Sigmoid colon (tissue), 7 donors: Measurements from ENCODE around the gene ZNF775. TPM values are rescaled to one million over a fixed set of nuclear protein-coding genes. Genes with fewer than 3 reads are reported as not detected.

Experiments
- DNase-seq: peaks from one replicate; pipeline ENCODE4 v3.0.0-alpha.2; 2019
- H3K27ac ChIP-seq, 4 donors: fragments of 200-600 bp; sonication (generic); one replicate each; pipeline ENCODE4 v1.5.1; 2016 to 2019; ENCODE audit warnings: mild to moderate bottlenecking in 1 of 4
- H3K27me3 ChIP-seq, 3 donors: fragments of 200-600 bp; sonication (generic); one replicate each; pipeline ENCODE4 v1.5.1; 2019; ENCODE audit warnings: mild to moderate bottlenecking in 1 of 3
- H3K36me3 ChIP-seq, 4 donors: fragments of 200-600 bp; sonication (generic); one replicate each; pipeline ENCODE4 v1.5.1; 2016 to 2019
- H3K4me1 ChIP-seq, 4 donors: fragments of 200-600 bp; sonication (generic); one replicate each; pipeline ENCODE4 v1.5.1; 2017 to 2019
- H3K4me3 ChIP-seq, 4 donors: fragments of 200-600 bp; sonication (generic); one replicate each; pipeline ENCODE4 v1.5.1; 2017 to 2019; ENCODE audit warnings: mild to moderate bottlenecking in 2 of 4, moderate library complexity in 1 of 4
- H3K9me3 ChIP-seq, 4 donors: fragments of 200-600 bp in 3 of 4; sonication (generic) in 3 of 4; one replicate each; pipeline versions ENCODE4 v1.5.1 to v1.6.1; 2013 to 2019
- CTCF ChIP-seq, 4 experiments: fragments of 450-650 bp in 3 of 4; fragments of 200-600 bp in 1 of 4; IDR thresholded peaks; one replicate each; pipeline ENCODE4 v1.5.1; 2016 to 2019; ENCODE audit warnings: antibody characterized with exemption in 4 of 4, mild to moderate bottlenecking in 3 of 4, moderate library complexity in 2 of 4
- EP300 ChIP-seq, 4 donors: sonication (generic); formaldehyde crosslinking; IDR thresholded peaks; one replicate each; pipeline ENCODE4 v1.6.1; 2017; ENCODE audit warnings: antibody characterized with exemption in 4 of 4
- POLR2A ChIP-seq, 2 donors: fragments of 450-650 bp; IDR thresholded peaks; one replicate each; pipeline ENCODE4 v1.6.1; 2016; ENCODE audit warnings: antibody characterized with exemption in 2 of 2, mild to moderate bottlenecking in 2 of 2, moderate library complexity in 2 of 2
- POLR2AphosphoS5 ChIP-seq, 4 donors: sonication (generic); formaldehyde crosslinking; IDR thresholded peaks; one replicate each; pipeline ENCODE4 v1.6.1; 2017; ENCODE audit warnings: antibody characterized with exemption in 4 of 4
- WGBS, 2 donors: extraction: QIAGEN DNeasy Blood & Tissue Kit; methylation state at CpG; one replicate each; pipeline ENCODE4 v1.1.7; 2013; 5-methylcytosine and 5-hydroxymethylcytosine counted together
- intact Hi-C: fragments of 100-400 bp; cut with DNase I; formaldehyde crosslinking; loops from one replicate; pipeline ENCODE4 v1.15.1; 2023
- polyA plus RNA-seq, 3 donors: library from polyadenylated mRNA; stranded (reverse); fragments of 200-250 nt; gene quantifications; one replicate each; pipeline ENCODE4 v1.2.3, GENCODE V29; 2013
- total RNA-seq, 4 donors: library from RNA; depleted of rRNA; stranded (reverse); fragments of >200 nt; gene quantifications; one replicate each; pipeline ENCODE4 v1.1.0, GENCODE V29; 2016
- donor health status: healthy with polysubstance abuse.
- donor health status: Bipolar disorder and iron deficiency.
- donor health status: healthy.

The ZNF775 gene
- total and polyA plus RNA-seq, 7 donors = 3.0 to 10.7 (median 6.1) TPM

- no peak for DNase-seq
- H3K4me3 ChIP-seq = no peak overlapping the region
- TF ChIP-seq POLR2AphosphoS5 (IDR thresholded peaks at IDR 0.05) = no peak
- no peak overlapping the region for H3K27ac ChIP-seq
- H3K27me3 ChIP-seq = no peaks in the 10 kb centered on the region
- WGBS, 2 donors = 64 to 86% methylated on average over 5 of the region's 5 CpGs
- peaks cover 0 to 35% (median 17%) of the 10 kb centered on the region in 4 donors for H3K4me1 ChIP-seq
- intact Hi-C loops = no loop called here
- no peaks in the 10 kb centered on the region for H3K36me3 ChIP-seq
- H3K9me3 ChIP-seq = no peaks in the 10 kb centered on the region
These were observed 15.3 kb upstream of the ZNF775 start for GRCh38 chr7:150363872-150364271.

- 75 to 94% methylated on average over 10 of the region's 10 CpGs for WGBS, 2 donors
- intact Hi-C loops = loop anchor here (5.0 kb wide), 1 partner anchor 42 kb away; a partner anchor contains a TSS
These were observed 13.9 kb upstream of the ZNF775 start for GRCh38 chr7:150365194-150365593.

GRCh38 chr7:150365673-150366398 lies 13.3 kb upstream of the ZNF775 start:
- Histone ChIP-seq H3K27ac (no peak overlapping the region), H3K4me3 (no peak overlapping the region), H3K4me1 (peaks cover 0 to 44% (median 33%) of the 10 kb centered on the region in 4 donors), H3K36me3 (peaks cover 0 to 10% (median 0%) of the 10 kb centered on the region in 4 donors), H3K27me3 (no peaks in the 10 kb centered on the region), H3K9me3 (no peaks in the 10 kb centered on the region)
- DNase-seq = peak; percentile 14
- no peak for TF ChIP-seq EP300 (IDR thresholded peaks at IDR 0.05)
- TF ChIP-seq POLR2A (IDR thresholded peaks at IDR 0.05) = no peak
- TF ChIP-seq POLR2AphosphoS5 (IDR thresholded peaks at IDR 0.05) = no peak
- TF ChIP-seq CTCF (IDR thresholded peaks at IDR 0.05) = no peak
- WGBS, 2 donors = 70 to 74% methylated on average over 5 of the region's 5 CpGs
- intact Hi-C loops = loop anchor here (5.0 kb wide), 1 partner anchor 41 kb away; a partner anchor contains a TSS

More at GRCh38 chr7:150365194-150365593, 13.9 kb upstream of the ZNF775 start:
- peak; percentile 19 for DNase-seq
- Histone ChIP-seq H3K27me3 (no peaks in the 10 kb centered on the region), H3K4me3 (no peak overlapping the region), H3K4me1 (peaks cover 0 to 44% (median 26%) of the 10 kb centered on the region in 4 donors), H3K9me3 (no peaks in the 10 kb centered on the region), H3K36me3 (peaks cover 0 to 4% (median 0%) of the 10 kb centered on the region in 4 donors), H3K27ac (no peak overlapping the region)
- no peak for TF ChIP-seq CTCF (IDR thresholded peaks at IDR 0.05)
- no peak for TF ChIP-seq EP300 (IDR thresholded peaks at IDR 0.05)
- no peak for TF ChIP-seq POLR2AphosphoS5 (IDR thresholded peaks at IDR 0.05)
- TF ChIP-seq POLR2A (IDR thresholded peaks at IDR 0.05) = no peak

GRCh38 chr7:150367677-150368095 lies 11.4 kb upstream of the ZNF775 start:
- H3K27ac ChIP-seq = peak overlapping the region; percentile 92 to 97 (median 95)
- H3K27me3 ChIP-seq = no peaks in the 10 kb centered on the region
- H3K4me1 ChIP-seq = peaks cover 0 to 37% (median 30%) of the 10 kb centered on the region in 4 donors
- H3K4me3 ChIP-seq = peak overlapping the region; percentile 69 to 92 (median 75)
- TF ChIP-seq POLR2AphosphoS5 (IDR thresholded peaks at IDR 0.05) = peak in 2 of 4 donors; percentile 4 to 61
- TF ChIP-seq CTCF (IDR thresholded peaks at IDR 0.05) = no peak
- H3K36me3 ChIP-seq = peaks cover 0 to 29% (median 11%) of the 10 kb centered on the region in 4 donors
- DNase-seq = no peak
- WGBS, 2 donors = 13 to 35% methylated on average over 8 of the region's 8 CpGs
- intact Hi-C loops = loop anchor here (2.0 to 5.0 kb wide), 2 partner anchors 27 to 40 kb away; partner anchors contain the start of gene RARRES2
- H3K9me3 ChIP-seq = no peaks in the 10 kb centered on the region

- Histone ChIP-seq H3K27ac (peak within 1 kb of the TSS; percentile 92 to 97 (median 95)), H3K9me3 (no peaks in the 10 kb centered on the region), H3K36me3 (peaks cover 0 to 35% (median 17%) of the 10 kb centered on the region in 4 donors), H3K27me3 (no peaks in the 10 kb centered on the region), H3K4me1 (peaks cover 0 to 41% (median 34%) of the 10 kb centered on the region in 4 donors), H3K4me3 (peak within 1 kb of the TSS; percentile 69 to 92 (median 75))
- peak; percentile 97 for DNase-seq
- TF ChIP-seq POLR2AphosphoS5 (IDR thresholded peaks at IDR 0.05) = peak; percentile 70 to 91 (median 82)
- TF ChIP-seq CTCF (IDR thresholded peaks at IDR 0.05) = no peak
- TF ChIP-seq POLR2A (IDR thresholded peaks at IDR 0.05) = peak in 1 of 2 donors; percentile 29
- peak in 2 of 4 donors; percentile 11 to 57 for TF ChIP-seq EP300 (IDR thresholded peaks at IDR 0.05)
- intact Hi-C loops = loop anchor here (2.0 to 5.0 kb wide), 2 partner anchors 27 to 39 kb away; partner anchors contain the start of gene RARRES2
- WGBS, 2 donors = 1% methylated on average over 85 of the region's 85 CpGs
These were observed 10.8 kb upstream of the ZNF775 start, which contains the start of gene REPIN1 for GRCh38 chr7:150368096-150368883. TSS of gene REPIN1 (plus strand) at chr7:150368822. CDS start at chr7:150369712, 890 bp downstream.
